Measurements from ENCODE around the gene GHRH.

Gene GHRH

DNA sequence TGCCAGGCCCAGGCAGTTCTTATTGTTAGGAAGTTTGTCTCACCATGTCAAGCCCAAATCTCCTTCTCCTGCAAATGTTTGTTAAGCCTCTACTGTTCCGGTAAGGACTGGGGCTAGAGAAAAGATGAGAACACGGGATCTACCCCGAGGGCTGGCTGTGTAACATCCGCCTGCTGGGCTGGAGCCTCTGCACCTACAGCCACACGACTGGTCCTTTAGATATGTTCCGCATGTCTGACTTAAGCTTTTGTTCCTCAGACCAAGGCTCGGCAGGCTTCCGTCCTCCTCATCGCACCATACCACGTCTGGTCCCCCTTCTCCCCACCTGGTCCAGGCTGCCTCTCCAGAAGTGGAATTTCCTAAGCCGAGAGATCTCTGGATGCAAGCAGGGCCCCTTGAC is 2.6 kb downstream of the GHRH start:
- no peak for DNase-seq (ENCODE audit: low spot score)
- TF ChIP-seq, protein P1, sequence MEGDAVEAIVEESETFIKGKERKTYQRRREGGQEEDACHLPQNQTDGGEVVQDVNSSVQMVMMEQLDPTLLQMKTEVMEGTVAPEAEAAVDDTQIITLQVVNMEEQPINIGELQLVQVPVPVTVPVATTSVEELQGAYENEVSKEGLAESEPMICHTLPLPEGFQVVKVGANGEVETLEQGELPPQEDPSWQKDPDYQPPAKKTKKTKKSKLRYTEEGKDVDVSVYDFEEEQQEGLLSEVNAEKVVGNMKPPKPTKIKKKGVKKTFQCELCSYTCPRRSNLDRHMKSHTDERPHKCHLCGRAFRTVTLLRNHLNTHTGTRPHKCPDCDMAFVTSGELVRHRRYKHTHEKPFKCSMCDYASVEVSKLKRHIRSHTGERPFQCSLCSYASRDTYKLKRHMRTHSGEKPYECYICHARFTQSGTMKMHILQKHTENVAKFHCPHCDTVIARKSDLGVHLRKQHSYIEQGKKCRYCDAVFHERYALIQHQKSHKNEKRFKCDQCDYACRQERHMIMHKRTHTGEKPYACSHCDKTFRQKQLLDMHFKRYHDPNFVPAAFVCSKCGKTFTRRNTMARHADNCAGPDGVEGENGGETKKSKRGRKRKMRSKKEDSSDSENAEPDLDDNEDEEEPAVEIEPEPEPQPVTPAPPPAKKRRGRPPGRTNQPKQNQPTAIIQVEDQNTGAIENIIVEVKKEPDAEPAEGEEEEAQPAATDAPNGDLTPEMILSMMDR (IDR thresholded peaks at IDR 0.05; ENCODE audit: extremely low read depth, insufficient read depth, missing control alignments), result no peak
- in situ Hi-C loops (cut with MboI; ENCODE audit: low pct_unique_long_range_greater_than_20kb, low sequenced_read_pairs, unreplicated experiment), result no loop called here

DNA sequence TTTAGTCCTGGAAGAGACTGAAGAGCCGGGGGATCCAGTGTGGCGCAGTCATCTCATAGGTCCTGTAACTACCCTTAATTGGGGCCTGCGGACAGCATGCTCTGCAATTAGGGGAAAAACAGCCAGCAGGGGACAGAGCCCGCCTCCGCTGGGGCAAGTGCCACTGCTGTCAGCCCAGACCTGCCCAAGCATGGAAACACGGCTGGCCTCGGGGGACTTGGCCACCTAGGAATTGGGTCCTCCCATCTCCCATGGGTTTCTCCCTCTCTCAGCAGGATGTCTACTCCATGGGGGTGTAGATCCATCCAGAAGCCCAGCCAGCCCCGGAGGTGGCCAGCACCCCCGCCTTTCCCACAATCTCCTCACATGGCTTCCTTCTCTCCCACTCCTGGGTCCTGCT is 3.6 kb downstream of the GHRH start:
- no peak for DNase-seq (ENCODE audit: low spot score)
- in situ Hi-C loops (cut with MboI; ENCODE audit: low pct_unique_long_range_greater_than_20kb, low sequenced_read_pairs, unreplicated experiment), result no loop called here
- TF ChIP-seq, protein P1 (IDR thresholded peaks at IDR 0.05; ENCODE audit: extremely low read depth, insufficient read depth, missing control alignments), result no peak

DNA sequence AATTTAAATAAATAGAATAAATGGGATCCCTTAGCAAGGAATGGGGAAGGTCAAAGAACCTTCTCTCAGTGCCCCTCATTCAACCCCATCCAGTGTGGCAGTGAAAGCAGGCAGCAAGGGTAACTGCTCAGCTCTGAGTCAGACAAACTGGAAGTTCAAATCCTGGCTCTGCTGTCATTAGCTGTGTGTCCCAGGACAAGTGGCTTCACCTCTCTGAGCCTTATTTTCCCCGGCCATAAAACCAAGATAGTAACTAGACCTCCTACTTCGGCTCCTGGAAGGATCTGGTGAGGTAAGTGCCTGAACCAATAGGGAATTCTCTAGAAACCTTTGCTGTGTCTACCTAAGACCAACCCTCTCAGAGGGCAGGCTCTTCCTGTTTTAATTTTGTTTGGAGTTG is 4.1 kb downstream of the GHRH start:
- no peak for DNase-seq (ENCODE audit: low spot score)
- TF ChIP-seq, protein P1 (IDR thresholded peaks at IDR 0.05; ENCODE audit: extremely low read depth, insufficient read depth, missing control alignments), result no peak
- in situ Hi-C loops (cut with MboI; ENCODE audit: low pct_unique_long_range_greater_than_20kb, low sequenced_read_pairs, unreplicated experiment), result no loop called here

DNA sequence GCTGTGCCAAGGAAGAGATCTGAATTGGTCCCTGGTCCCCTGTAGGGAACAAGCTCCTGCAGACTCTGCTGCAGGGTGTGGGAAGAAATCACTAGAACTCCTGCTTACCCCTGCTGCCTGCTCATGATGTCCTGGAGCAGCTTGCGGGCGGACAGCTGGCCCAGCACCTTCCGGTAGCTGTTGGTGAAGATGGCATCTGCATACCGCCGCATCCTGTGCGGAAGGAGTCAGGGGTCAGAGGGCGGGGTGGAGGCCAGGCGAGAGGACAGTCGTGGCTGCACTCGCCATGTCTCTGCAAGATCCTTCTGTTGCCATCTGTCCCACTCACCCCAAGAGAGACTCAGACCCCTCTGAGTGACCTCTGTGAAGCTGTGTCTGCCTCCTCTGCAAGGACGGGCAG is 5.3 kb downstream of the GHRH start:
- no peak for DNase-seq (ENCODE audit: low spot score)
- in situ Hi-C loops (cut with MboI; ENCODE audit: low pct_unique_long_range_greater_than_20kb, low sequenced_read_pairs, unreplicated experiment), result no loop called here
- TF ChIP-seq, protein P1 (IDR thresholded peaks at IDR 0.05; ENCODE audit: extremely low read depth, insufficient read depth, missing control alignments), result no peak

DNA sequence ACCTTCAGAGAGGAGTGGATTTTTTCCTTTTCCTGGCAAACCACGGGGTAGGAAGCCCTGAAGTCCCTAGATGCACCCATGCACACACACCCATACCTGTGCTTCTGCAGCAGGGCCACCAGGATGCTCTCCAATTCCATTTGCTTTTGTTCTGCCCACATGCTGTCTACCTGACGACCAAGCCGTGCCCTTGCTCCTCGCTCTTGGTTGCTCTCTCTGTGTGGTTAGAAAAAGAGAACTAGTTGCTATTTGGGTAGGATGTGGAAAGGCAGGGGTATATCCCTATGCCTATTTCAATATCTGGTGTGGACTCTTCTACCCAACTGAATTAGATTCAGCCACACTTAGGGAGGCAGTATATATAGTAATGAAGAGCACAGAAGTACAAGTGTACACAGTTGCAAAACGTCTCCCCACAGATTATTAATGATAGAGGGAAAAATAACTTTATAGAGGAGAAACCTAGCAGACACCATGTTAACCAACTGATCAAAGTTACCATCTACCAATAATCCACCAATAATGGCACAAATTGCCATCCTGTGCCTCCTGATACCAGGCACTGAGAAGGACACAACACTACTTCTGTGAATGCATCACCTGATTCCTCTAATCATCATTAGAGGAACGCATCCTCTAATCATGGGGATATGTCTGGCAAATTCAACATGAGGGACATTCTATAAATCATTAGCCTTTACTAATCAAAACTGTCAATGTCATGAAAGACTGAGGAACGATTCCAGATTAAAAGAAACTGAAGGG is 7.3 kb downstream of the GHRH start:
- TF ChIP-seq, protein P1 (IDR thresholded peaks at IDR 0.05; ENCODE audit: extremely low read depth, insufficient read depth, missing control alignments), result no peak
- in situ Hi-C loops (cut with MboI; ENCODE audit: low pct_unique_long_range_greater_than_20kb, low sequenced_read_pairs, unreplicated experiment), result no loop called here
- no peak for DNase-seq (ENCODE audit: low spot score)

DNA sequence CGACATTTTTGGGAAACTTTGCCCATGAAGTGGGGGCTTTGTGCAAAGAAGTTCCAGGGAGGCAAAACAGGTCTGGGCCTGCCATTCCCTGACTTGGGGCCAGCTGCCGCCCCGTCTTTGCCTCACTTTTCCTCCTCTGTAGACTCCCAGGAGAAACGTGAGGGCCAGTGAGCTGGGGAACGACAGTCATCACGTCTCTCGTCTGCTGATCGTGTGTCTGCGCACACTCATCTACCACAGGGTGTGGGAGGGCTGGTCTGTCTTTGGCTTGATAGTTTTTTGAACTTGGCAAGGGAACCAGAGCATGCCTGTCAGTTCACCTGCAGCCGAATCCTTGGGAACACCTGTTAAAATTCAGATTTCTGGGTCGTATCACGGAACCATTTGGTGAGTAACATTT is 8.5 kb downstream of the GHRH start:
- no peak for DNase-seq (ENCODE audit: low spot score)
- TF ChIP-seq, protein P1 (IDR thresholded peaks at IDR 0.05; ENCODE audit: extremely low read depth, insufficient read depth, missing control alignments), result no peak
- in situ Hi-C loops (cut with MboI; ENCODE audit: low pct_unique_long_range_greater_than_20kb, low sequenced_read_pairs, unreplicated experiment), result no loop called here
